Hepatocyte (in vitro differentiated cells): Measurements from ENCODE around the gene TRIM29.
"Not testable (repeated sequence)": the region's sequence is repeated elsewhere in the genome, so short reads cannot be mapped to it uniquely, and the experiment has no call there.

Source experiments
- CTCF ChIP-seq: fragments of 200-600 bp; sonication (generic); IDR thresholded peaks from 2 replicates; pipeline ENCODE4 v1.5.1; 2016; ENCODE audit warnings: antibody characterized with exemption, mild to moderate bottlenecking; ENCODE audit not compliant: poor library complexity
- EZH2 ChIP-seq: fragments of 200-600 bp; sonication (generic); IDR thresholded peaks from 2 replicates; pipeline ENCODE4 v1.6.1; 2016; ENCODE audit warnings: antibody characterized with exemption, mild to moderate bottlenecking, borderline replicate concordance

GRCh38 chr11:120180063-120180462 lies 42.1 kb upstream of the TRIM29 start:
- TF ChIP-seq CTCF, EZH2: not testable (repeated sequence)
